Osteoblast (primary cell): Measurements from ENCODE around the gene TCF7L1. TPM values are rescaled to one million over a fixed set of nuclear protein-coding genes. Genes with fewer than 3 reads are reported as not detected.

Experiments
- DNase-seq: peaks from one replicate; pipeline ENCODE4 v3.0.0; 2011; ENCODE audit warnings: low spot score, mixed read lengths; ENCODE audit not compliant: insufficient read length; ENCODE audit errors: missing footprints
- H2AFZ ChIP-seq: 2 replicates; pipeline ENCODE4 v1.6.0; 2011; ENCODE audit warnings: mild to moderate bottlenecking, low read length
- H3K27ac ChIP-seq: 2 replicates; pipeline ENCODE4 v1.5.1; 2011; ENCODE audit warnings: mild to moderate bottlenecking, low read depth, low read length, moderate library complexity
- H3K27me3 ChIP-seq: 2 replicates; pipeline ENCODE4 v1.6.0; 2012; ENCODE audit warnings: mild to moderate bottlenecking, control low read depth, inconsistent platforms, low read length, moderate library complexity; ENCODE audit not compliant: insufficient read depth
- H3K36me3 ChIP-seq: 2 replicates; pipeline ENCODE4 v1.5.1; 2011; ENCODE audit warnings: mild to moderate bottlenecking, low read length, control low read depth, moderate library complexity; ENCODE audit not compliant: insufficient read depth
- H3K4me1 ChIP-seq: 2 replicates; pipeline ENCODE4 v1.5.1; 2011; ENCODE audit warnings: mild to moderate bottlenecking, low read length, control low read depth, moderate library complexity; ENCODE audit not compliant: insufficient read depth
- H3K4me2 ChIP-seq: 2 replicates; pipeline ENCODE4 v1.6.0; 2011; ENCODE audit warnings: mild to moderate bottlenecking, low read length; ENCODE audit not compliant: insufficient read depth
- H3K4me3 ChIP-seq: fragments of 200-600 bp; sonication (generic); 3 replicates; pipeline ENCODE4 v1.5.1; 2012; ENCODE audit warnings: mild to moderate bottlenecking, low read length, inconsistent platforms; ENCODE audit not compliant: insufficient read depth
- H3K79me2 ChIP-seq: 2 replicates; pipeline ENCODE4 v1.6.0; 2012; ENCODE audit warnings: mild to moderate bottlenecking, low read length, control low read depth, inconsistent platforms; ENCODE audit not compliant: insufficient read depth
- H3K9me3 ChIP-seq: 2 replicates; pipeline ENCODE4 v1.5.1; 2011; ENCODE audit warnings: low read depth, low read length, control low read depth
- H4K20me1 ChIP-seq: 2 replicates; pipeline ENCODE4 v1.6.0; 2012; ENCODE audit warnings: mild to moderate bottlenecking, low read length, control low read depth; ENCODE audit not compliant: insufficient read depth
- total RNA-seq: library from RNA; depleted of rRNA; stranded (reverse); fragments of >200 nt; gene quantifications from 2 replicates; pipeline ENCODE4 v1.2.3, GENCODE V29; 2012
- TF ChIP-seq, protein P1 (sequence below): IDR thresholded peaks from 2 replicates; pipeline ENCODE4 v1.5.1; 2011; ENCODE audit warnings: mild to moderate bottlenecking, low read depth, low read length, moderate library complexity; ENCODE audit errors: extremely low read depth

TCF7L1 gene
- total RNA-seq, 1 donor, result 2.5 TPM

DNA sequence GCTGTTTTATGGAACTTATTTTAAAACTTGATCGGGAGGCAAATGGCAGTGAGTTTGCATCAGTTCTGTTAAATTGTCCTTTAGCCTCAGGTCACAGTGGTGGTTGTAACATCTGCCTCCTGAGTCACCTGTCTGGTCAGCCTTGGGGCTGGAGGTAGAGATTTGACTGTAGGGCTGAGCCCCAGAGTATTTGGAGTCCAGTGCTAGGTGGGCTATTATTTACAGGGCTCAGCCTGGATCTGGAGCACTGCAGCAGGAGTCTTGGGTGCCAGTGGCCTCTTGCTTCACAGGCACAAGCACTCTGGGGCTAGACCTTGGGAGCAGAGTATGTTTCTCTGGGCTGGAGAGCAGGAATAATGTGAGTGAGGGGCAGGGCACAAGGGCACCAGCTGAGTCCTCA is 32.8 kb downstream of the TCF7L1 start:
- peaks cover 63% of the 10 kb centered on the region for H3K79me2 ChIP-seq
- H3K36me3 ChIP-seq, result no peaks in the 10 kb centered on the region
- H3K27me3 ChIP-seq, result no peaks in the 10 kb centered on the region
- H3K4me3 ChIP-seq, result no peak overlapping the region
- H3K27ac ChIP-seq, result no peak overlapping the region
- H2AFZ ChIP-seq, result no peak overlapping the region
- DNase-seq, result peak; percentile 60
- TF ChIP-seq, protein P1, sequence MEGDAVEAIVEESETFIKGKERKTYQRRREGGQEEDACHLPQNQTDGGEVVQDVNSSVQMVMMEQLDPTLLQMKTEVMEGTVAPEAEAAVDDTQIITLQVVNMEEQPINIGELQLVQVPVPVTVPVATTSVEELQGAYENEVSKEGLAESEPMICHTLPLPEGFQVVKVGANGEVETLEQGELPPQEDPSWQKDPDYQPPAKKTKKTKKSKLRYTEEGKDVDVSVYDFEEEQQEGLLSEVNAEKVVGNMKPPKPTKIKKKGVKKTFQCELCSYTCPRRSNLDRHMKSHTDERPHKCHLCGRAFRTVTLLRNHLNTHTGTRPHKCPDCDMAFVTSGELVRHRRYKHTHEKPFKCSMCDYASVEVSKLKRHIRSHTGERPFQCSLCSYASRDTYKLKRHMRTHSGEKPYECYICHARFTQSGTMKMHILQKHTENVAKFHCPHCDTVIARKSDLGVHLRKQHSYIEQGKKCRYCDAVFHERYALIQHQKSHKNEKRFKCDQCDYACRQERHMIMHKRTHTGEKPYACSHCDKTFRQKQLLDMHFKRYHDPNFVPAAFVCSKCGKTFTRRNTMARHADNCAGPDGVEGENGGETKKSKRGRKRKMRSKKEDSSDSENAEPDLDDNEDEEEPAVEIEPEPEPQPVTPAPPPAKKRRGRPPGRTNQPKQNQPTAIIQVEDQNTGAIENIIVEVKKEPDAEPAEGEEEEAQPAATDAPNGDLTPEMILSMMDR, result no peak
- peaks cover 17% of the 10 kb centered on the region for H4K20me1 ChIP-seq
- no peak overlapping the region for H3K4me2 ChIP-seq
- H3K9me3 ChIP-seq, result peaks cover under 1% of the 10 kb centered on the region
- H3K4me1 ChIP-seq, result peaks cover 31% of the 10 kb centered on the region

DNA sequence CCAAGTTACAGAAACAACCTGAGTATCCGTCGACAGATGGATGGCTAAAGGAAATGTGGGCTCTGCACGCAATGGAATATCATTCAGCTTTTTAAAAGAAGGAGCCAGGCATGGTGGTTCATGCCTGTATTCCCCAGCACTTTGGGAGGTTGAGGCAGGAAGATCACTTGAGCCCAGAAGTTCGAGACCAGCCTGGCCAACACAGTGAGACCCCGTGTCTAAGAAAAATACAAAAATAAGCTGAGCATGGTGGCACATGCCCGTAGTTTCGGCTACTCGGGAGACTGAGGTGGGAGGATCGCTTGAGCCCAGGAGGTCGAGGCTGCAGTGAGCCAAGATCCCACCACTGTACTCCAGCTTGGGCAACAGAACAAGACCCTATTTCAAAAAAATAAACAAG is 34.3 kb downstream of the TCF7L1 start:
- no peak overlapping the region for H3K4me3 ChIP-seq
- no peaks in the 10 kb centered on the region for H3K36me3 ChIP-seq
- H3K27ac ChIP-seq, result no peak overlapping the region
- no peak for DNase-seq
- peaks cover 16% of the 10 kb centered on the region for H3K4me1 ChIP-seq
- TF ChIP-seq, protein P1, result no peak
- peaks cover 2% of the 10 kb centered on the region for H3K9me3 ChIP-seq
- H4K20me1 ChIP-seq, result peaks cover 9% of the 10 kb centered on the region
- H2AFZ ChIP-seq, result no peak overlapping the region
- no peaks in the 10 kb centered on the region for H3K27me3 ChIP-seq
- peaks cover 57% of the 10 kb centered on the region for H3K79me2 ChIP-seq
- H3K4me2 ChIP-seq, result no peak overlapping the region

DNA sequence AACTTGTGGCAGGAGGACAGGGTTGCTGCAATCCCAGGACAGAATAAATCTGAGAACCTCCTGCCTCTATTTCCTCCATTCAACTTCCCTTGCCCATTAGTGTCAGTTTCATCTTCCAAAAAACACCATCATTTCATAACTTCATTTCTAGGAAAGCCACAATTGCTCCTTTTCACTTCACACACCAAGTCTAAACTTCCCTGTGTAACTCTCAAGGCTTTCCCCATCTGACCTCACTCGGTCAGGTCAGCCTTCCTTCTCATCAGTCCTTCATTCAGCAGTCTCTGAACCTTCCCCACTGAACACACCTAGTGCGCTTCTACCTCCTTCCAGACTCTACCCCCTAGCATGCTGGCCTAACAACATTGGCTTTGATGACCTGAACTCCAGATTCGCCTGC is 35.8 kb downstream of the TCF7L1 start:
- Histone ChIP-seq H3K36me3 (no peaks in the 10 kb centered on the region), H3K4me1 (peaks cover 2% of the 10 kb centered on the region), H2AFZ (no peak overlapping the region), H3K4me2 (no peak overlapping the region), H3K4me3 (no peak overlapping the region), H3K79me2 (peaks cover 57% of the 10 kb centered on the region), H3K27me3 (no peaks in the 10 kb centered on the region), H3K27ac (no peak overlapping the region), H4K20me1 (peaks cover 11% of the 10 kb centered on the region), H3K9me3 (peaks cover 2% of the 10 kb centered on the region)
- TF ChIP-seq, protein P1, result no peak
- no peak for DNase-seq

DNA sequence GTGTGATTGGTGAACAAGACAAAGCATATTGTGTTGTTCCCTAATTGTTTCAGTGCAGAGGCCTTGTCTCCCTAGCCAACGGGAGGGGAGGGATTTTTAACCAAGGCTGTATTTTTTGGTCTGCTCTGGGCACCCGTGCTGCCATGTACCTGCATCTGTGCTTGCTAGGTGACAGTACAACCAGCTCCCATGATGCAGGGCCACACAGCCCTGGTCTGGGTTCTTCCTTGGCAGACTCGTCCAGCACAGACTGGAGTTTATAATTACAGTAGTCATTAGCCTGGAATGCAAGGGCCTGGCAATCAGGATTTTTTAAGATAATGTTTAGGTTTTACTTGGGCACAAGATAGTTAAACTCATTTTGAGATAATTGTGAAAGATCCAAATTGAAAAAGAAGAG is 36.4 kb downstream of the TCF7L1 start:
- peaks cover 17% of the 10 kb centered on the region for H4K20me1 ChIP-seq

More for the DNA sequence above, 36.4 kb downstream of the TCF7L1 start:
- no peak overlapping the region for H2AFZ ChIP-seq
- no peaks in the 10 kb centered on the region for H3K4me1 ChIP-seq
- H3K4me2 ChIP-seq, result no peak overlapping the region
- no peaks in the 10 kb centered on the region for H3K36me3 ChIP-seq
- TF ChIP-seq, protein P1, result no peak
- H3K9me3 ChIP-seq, result peaks cover 2% of the 10 kb centered on the region
- peaks cover 56% of the 10 kb centered on the region for H3K79me2 ChIP-seq
- H3K27ac ChIP-seq, result no peak overlapping the region
- no peak overlapping the region for H3K4me3 ChIP-seq
- no peaks in the 10 kb centered on the region for H3K27me3 ChIP-seq
- DNase-seq, result peak; percentile 59
